HepG2 (cell line): ENCODE data around the gene RAB33A. TPM values are rescaled to one million over a fixed set of nuclear protein-coding genes. Genes with fewer than 3 reads are reported as not detected.

Experiments used
- ATAC-seq: fragments of 200-7000 bp; cut with Tn5 transposase; 3 replicates; pipeline ENCODE4 v1.9.1; 2020; ENCODE audit warnings: mild to moderate bottlenecking, moderate library complexity
- BruUV-seq: library from RNA; stranded (reverse); fragments of 400-500 nt; replicated peaks from 2 replicates; lab custom pipeline; 2021; lab: Mats Ljungman, UMichigan
- CTCF ChIA-PET: fragments of 300-600 bp; formaldehyde crosslinking; extraction: SDS; loops from one replicate; lab custom pipeline; 2021; ENCODE audit warnings: low total read pairs, inconsistent platforms, low intra/inter-chr PET ratio; lab: Yijun Ruan, JAX
- POLR2A ChIA-PET: fragments of 350-600 bp; sonication (Branson Sonifier 250); formaldehyde crosslinking; loops from one replicate; lab custom pipeline; 2020; ENCODE audit warnings: antibody characterized with exemption, inconsistent platforms; lab: Yijun Ruan, JAX
- DNase-seq: peaks from one replicate; pipeline ENCODE4 v3.0.0-alpha.2; 2015; ENCODE audit warnings: low spot score
- FAIRE-seq: peaks from 3 replicates; lab custom pipeline; 2011; peaks lifted over from hg19 to GRCh38; lab: Jason Lieb, UNC
- H2AFZ ChIP-seq: one replicate; pipeline ENCODE4 v1.6.1; 2011; ENCODE audit warnings: low read length, inconsistent platforms
- H3K27ac ChIP-seq: fragments of 300-600 bp; 3 replicates; pipeline ENCODE4 v1.8.0; 2011; ENCODE audit warnings: mixed run types, mild to moderate bottlenecking, mixed read lengths, low read length, inconsistent platforms; ENCODE audit not compliant: insufficient read depth; ENCODE audit errors: extremely low read length
- H3K27me3 ChIP-seq, 2 experiments: fragments of 200-600 bp in 1 of 2; 2 replicates in 1 of 2; 3 replicates in 1 of 2; pipeline versions ENCODE4 v1.6.0 to v1.8.0; 2011; ENCODE audit warnings: low read length in 2 of 2, mild to moderate bottlenecking in 2 of 2, moderate library complexity in 2 of 2, inconsistent platforms in 1 of 2; ENCODE audit not compliant: insufficient read depth in 2 of 2, control insufficient read depth in 1 of 2
- H3K36me3 ChIP-seq, 2 experiments: fragments of 200-600 bp in 1 of 2; replicated peaks in 1 of 2; 2 replicates in 1 of 2; 3 replicates in 1 of 2; pipeline versions ENCODE4 v1.5.1 to v1.8.0; 2011; ENCODE audit warnings: low read length in 2 of 2, inconsistent platforms in 1 of 2; ENCODE audit not compliant: insufficient read depth in 2 of 2, control insufficient read depth in 1 of 2
- H3K4me1 ChIP-seq: 2 replicates; pipeline ENCODE4 v1.5.1; 2012; ENCODE audit warnings: low read length, inconsistent platforms; ENCODE audit not compliant: insufficient read depth
- H3K4me2 ChIP-seq: 2 replicates; pipeline ENCODE4 v1.6.0; 2011; ENCODE audit warnings: low read depth, low read length, inconsistent platforms
- H3K4me3 ChIP-seq, 3 experiments: fragments of 200-600 bp in 1 of 3; sonication (generic), shearing (Covaris generic) in 1 of 3; replicated peaks in 1 of 3; 2 replicates each; pipeline ENCODE4 v1.5.1; 2011 to 2016; ENCODE audit warnings: low read length in 3 of 3, inconsistent platforms in 2 of 3, low read depth in 2 of 3, mild to moderate bottlenecking in 2 of 3, control low read depth in 1 of 3, mixed read lengths in 1 of 3; ENCODE audit not compliant: insufficient read depth in 1 of 3
- H3K79me2 ChIP-seq: one replicate; pipeline ENCODE4 v1.6.1; 2011; ENCODE audit warnings: low read length, inconsistent platforms; ENCODE audit not compliant: insufficient read depth
- H3K9ac ChIP-seq: 2 replicates; pipeline ENCODE4 v1.6.0; 2011; ENCODE audit warnings: mild to moderate bottlenecking, low read depth, low read length, inconsistent platforms; ENCODE audit not compliant: insufficient read depth
- H3K9me3 ChIP-seq: 2 replicates; pipeline ENCODE4 v1.5.1; 2012; ENCODE audit warnings: mild to moderate bottlenecking, low read length
- H4K20me1 ChIP-seq: 2 replicates; pipeline ENCODE4 v1.6.0; 2011; ENCODE audit warnings: inconsistent platforms, mild to moderate bottlenecking, low read length, moderate library complexity; ENCODE audit not compliant: insufficient read depth
- AGO1 ChIP-seq: fragments of 200-400 bp; formaldehyde crosslinking; IDR thresholded peaks from 2 replicates; pipeline ENCODE4 v1.6.1; 2017; ENCODE audit warnings: mild to moderate bottlenecking, low read depth, low read length, moderate library complexity; ENCODE audit not compliant: poor library complexity, severe bottlenecking
- BRD4 ChIP-seq: sonication (generic); formaldehyde crosslinking; IDR thresholded peaks from 2 replicates; pipeline ENCODE4 v1.4.0; 2020; ENCODE audit warnings: missing genetic modification reagents
- CBFB ChIP-seq: sonication (generic); formaldehyde crosslinking; IDR thresholded peaks from 2 replicates; pipeline ENCODE4 v1.4.0; 2020; ENCODE audit warnings: missing genetic modification reagents
- DNMT3B ChIP-seq: conservative IDR thresholded peaks from 2 replicates; pipeline ENCODE4 v1.6.1; 2016; ENCODE audit warnings: missing biosample characterization, control low read depth
- FOXA1 ChIP-seq, 2 experiments: fragments of 450-650 bp in 1 of 2; sonication (generic) in 1 of 2; formaldehyde crosslinking in 1 of 2; IDR thresholded peaks; 2 replicates each; pipeline versions ENCODE4 v1.4.0 to v1.6.1; 2016 to 2020; ENCODE audit warnings: missing genetic modification reagents in 1 of 2
- GABPA ChIP-seq, 2 experiments: IDR thresholded peaks; 2 replicates each; pipeline ENCODE4 v1.6.1; 2011 to 2016; ENCODE audit warnings: low read depth in 2 of 2, low read length in 1 of 2, missing biosample characterization in 1 of 2, missing genetic modification characterization in 1 of 2
- HCFC1 ChIP-seq: fragments of 150-350 bp; IDR thresholded peaks from 2 replicates; pipeline ENCODE4 v1.6.1; 2014; ENCODE audit warnings: low read depth, low read length
- JARID2 ChIP-seq: sonication (generic); formaldehyde crosslinking; IDR thresholded peaks from 2 replicates; pipeline ENCODE4 v1.8.1; 2023; ENCODE audit warnings: missing genetic modification reagents, inconsistent platforms; ENCODE audit not compliant: insufficient replicate concordance
- JUND ChIP-seq: sonication (generic); formaldehyde crosslinking; IDR thresholded peaks from 2 replicates; pipeline ENCODE4 v1.8.0; 2022; ENCODE audit warnings: mild to moderate bottlenecking, missing genetic modification reagents
- MLXIP ChIP-seq: sonication (generic); formaldehyde crosslinking; IDR thresholded peaks from 2 replicates; pipeline ENCODE4 v1.9.0; 2021; ENCODE audit warnings: missing genetic modification reagents, borderline replicate concordance
- NPAS2 ChIP-seq: sonication (generic); formaldehyde crosslinking; IDR thresholded peaks from 2 replicates; pipeline ENCODE4 v1.8.0; 2022; ENCODE audit warnings: mild to moderate bottlenecking, missing genetic modification reagents, borderline replicate concordance
- STAT5B ChIP-seq: sonication (generic); formaldehyde crosslinking; IDR thresholded peaks from 2 replicates; pipeline ENCODE4 v1.4.0; 2020; ENCODE audit warnings: missing genetic modification reagents
- ZBTB20 ChIP-seq: sonication (generic); formaldehyde crosslinking; IDR thresholded peaks from 2 replicates; pipeline ENCODE4 v1.8.1; 2023; ENCODE audit warnings: missing genetic modification reagents, low read depth, mild to moderate bottlenecking, borderline replicate concordance
- ZFX ChIP-seq: sonication (generic); formaldehyde crosslinking; IDR thresholded peaks from 2 replicates; pipeline ENCODE4 v1.4.0; 2020; ENCODE audit warnings: mild to moderate bottlenecking, low read depth, missing genetic modification reagents, moderate library complexity
- ZNF326 ChIP-seq: sonication (generic); formaldehyde crosslinking; IDR thresholded peaks from 2 replicates; pipeline ENCODE4 v1.4.0; 2020; ENCODE audit warnings: missing genetic modification reagents, borderline replicate concordance
- ZSCAN29 ChIP-seq: sonication (generic); formaldehyde crosslinking; conservative IDR thresholded peaks from 2 replicates; pipeline ENCODE4 v1.4.0; 2020; ENCODE audit warnings: mild to moderate bottlenecking, missing genetic modification reagents
- WGBS: methylation state at CpG from one replicate; pipeline ENCODE4 v1.1.6; 2017; ENCODE audit warnings: low lambda C conversion rate; 5-methylcytosine and 5-hydroxymethylcytosine counted together
- in situ Hi-C: cut with HindIII; loops from 2 replicates; pipeline ENCODE4 v1.10.0; 2017; ENCODE audit warnings: low pct_unique_long_range_greater_than_20kb; ENCODE audit not compliant: extremely low pct_ligation_motif_present
- intact Hi-C: fragments of 100-400 bp; cut with micrococcal nuclease; formaldehyde crosslinking; loops from one replicate; pipeline ENCODE4 v1.10.0; 2022; ENCODE audit not compliant: unreplicated experiment
- polyA plus RNA-seq, 8 experiments: library from polyadenylated mRNA; depleted of rRNA in 3 of 8; stranded (reverse) in 7 of 8; unstranded in 1 of 8; fragments of >200 nt; fragmentation: Illumina TruSeq in 4 of 8; extraction: Trizol in 4 of 8; gene quantifications; 2 replicates each; pipeline versions ENCODE4 v1.2.1 to v1.2.3, GENCODE V29; 2011 to 2016; ENCODE audit warnings: low read depth in 4 of 8, missing spikeins in 1 of 8, mixed read lengths in 1 of 8; ENCODE audit not compliant: insufficient read depth in 1 of 8
- total RNA-seq, 5 experiments: library from RNA; depleted of rRNA; stranded (reverse); fragments of >200 nt; fragmentation: Illumina TruSeq; extraction: Trizol; gene quantifications; 2 replicates each; pipeline ENCODE4 v1.2.3, GENCODE V29; 2016; ENCODE audit warnings: low read depth in 1 of 5
- TF ChIP-seq, protein P1 (sequence below): sonication (generic); formaldehyde crosslinking; IDR thresholded peaks from 2 replicates; pipeline ENCODE4 v1.4.0; 2020; ENCODE audit warnings: missing genetic modification reagents

RAB33A gene
- total and polyA plus RNA-seq, 2 of the 13 experiments (the other 11 are each of a cell fraction or from before 2014, with no cell fraction given): 0.26 TPM; not detected in 1

DNA sequence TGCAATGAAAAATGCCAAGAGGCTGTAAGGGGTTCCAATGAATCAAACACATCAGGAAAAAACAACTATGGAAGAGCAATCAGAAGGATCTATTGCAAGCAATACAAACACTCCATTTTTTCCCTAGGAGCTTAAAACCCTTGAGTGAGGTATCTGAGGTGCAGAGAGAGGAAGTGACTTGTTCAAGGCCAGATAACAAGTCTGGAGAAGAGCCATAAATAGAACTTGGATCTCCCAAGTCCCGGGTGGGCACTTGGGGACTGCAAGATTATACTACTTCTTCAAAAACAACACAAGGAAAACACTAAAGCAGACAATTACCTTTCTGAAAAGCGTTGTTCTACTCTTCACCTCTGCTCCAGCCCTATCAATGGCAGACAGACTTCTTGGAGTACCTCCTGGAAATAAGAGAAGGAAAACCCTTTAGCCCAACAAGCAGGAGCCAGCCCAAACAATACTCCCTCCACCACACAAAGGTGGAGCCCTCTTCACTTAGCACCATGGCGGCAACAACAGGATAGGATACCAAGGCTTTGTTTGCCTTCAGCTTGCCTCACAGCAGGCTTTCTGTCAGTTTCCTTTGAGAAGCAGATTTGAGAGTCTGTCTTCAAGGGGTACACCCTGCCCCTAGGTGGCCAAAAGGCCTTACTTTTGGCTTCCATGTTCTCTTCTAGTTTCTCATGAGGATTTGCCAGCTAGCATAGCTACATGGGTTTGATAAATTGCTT, 32.1 kb upstream of the RAB33A start:
- intact Hi-C loops: no loop called here
- Histone ChIP-seq H3K27ac (no peak overlapping the region), H3K79me2 (no peaks in the 10 kb centered on the region), H3K4me3 (no peak overlapping the region), H3K27me3 (no peaks in the 10 kb centered on the region), H3K9ac (no peak overlapping the region), H3K36me3 (peaks cover 4 to 22% of the 10 kb centered on the region in 2 experiments; a peak in 3 of 5 replicates), H3K4me1 (no peaks in the 10 kb centered on the region), H4K20me1 (no peaks in the 10 kb centered on the region), H3K4me2 (no peak overlapping the region), H3K9me3 (no peaks in the 10 kb centered on the region), H2AFZ (no peak overlapping the region)
- DNase-seq (no peak), FAIRE-seq (no peak)
- CTCF ChIA-PET: no interaction called here
- BruUV-seq: no TSS peak
- 96% methylated on average over 3 of the region's 3 CpGs for WGBS
- TF ChIP-seq ZNF326 (CRISPR knock-in tag) (no peak), ZSCAN29 (CRISPR knock-in tag) (no peak), STAT5B (CRISPR knock-in tag) (no peak), FOXA1 (IDR thresholded peaks at IDR 0.05) (no peak), FOXA1 (CRISPR knock-in tag; IDR thresholded peaks at IDR 0.05) (no peak), HCFC1 (no peak), GABPA (IDR thresholded peaks at IDR 0.05; ENCODE audit: low read depth, low read length) (no peak), GABPA (CRISPR knock-in tag; IDR thresholded peaks at IDR 0.05; ENCODE audit: low read depth) (no peak), NPAS2 (CRISPR knock-in tag) (no peak), BRD4 (CRISPR knock-in tag) (no peak), DNMT3B (CRISPR knock-in tag) (no peak), JARID2 (CRISPR knock-in tag) (no peak), AGO1 (no peak), ZFX (CRISPR knock-in tag) (no peak), CBFB (CRISPR knock-in tag) (no peak), JUND (no peak), MLXIP (no peak), ZBTB20 (CRISPR knock-in tag) (no peak)
- TF ChIP-seq, protein P1, sequence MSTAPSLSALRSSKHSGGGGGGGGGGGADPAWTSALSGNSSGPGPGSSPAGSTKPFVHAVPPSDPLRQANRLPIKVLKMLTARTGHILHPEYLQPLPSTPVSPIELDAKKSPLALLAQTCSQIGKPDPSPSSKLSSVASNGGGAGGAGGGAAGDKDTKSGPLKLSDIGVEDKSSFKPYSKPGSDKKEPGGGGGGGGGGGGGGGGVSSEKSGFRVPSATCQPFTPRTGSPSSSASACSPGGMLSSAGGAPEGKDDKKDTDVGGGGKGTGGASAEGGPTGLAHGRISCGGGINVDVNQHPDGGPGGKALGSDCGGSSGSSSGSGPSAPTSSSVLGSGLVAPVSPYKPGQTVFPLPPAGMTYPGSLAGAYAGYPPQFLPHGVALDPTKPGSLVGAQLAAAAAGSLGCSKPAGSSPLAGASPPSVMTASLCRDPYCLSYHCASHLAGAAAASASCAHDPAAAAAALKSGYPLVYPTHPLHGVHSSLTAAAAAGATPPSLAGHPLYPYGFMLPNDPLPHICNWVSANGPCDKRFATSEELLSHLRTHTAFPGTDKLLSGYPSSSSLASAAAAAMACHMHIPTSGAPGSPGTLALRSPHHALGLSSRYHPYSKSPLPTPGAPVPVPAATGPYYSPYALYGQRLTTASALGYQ (CRISPR knock-in tag): no peak
- TF ChIP-seq, all 625 proteins: peak for 0
- ATAC-seq: no peak
- POLR2A ChIA-PET: no interaction called here
- in situ Hi-C loops: no loop called here
